RWPE1 (cell line): ENCODE results near the gene EIF1AD.
A peak's percentile ranks its signal among the peaks of the same experiment; 100 is the strongest.

Source experiments
- CTCF ChIA-PET: fragments of 350-600 bp; sonication (Branson Sonifier 250); formaldehyde crosslinking; extraction: SDS; loops from one replicate; lab custom pipeline; 2021; lab: Yijun Ruan, JAX
- POLR2A ChIA-PET: fragments of 400-600 bp; formaldehyde crosslinking; extraction: SDS; loops from one replicate; lab custom pipeline; 2020; ENCODE audit warnings: antibody characterized with exemption; ENCODE audit not compliant: low non-redundant PET; lab: Yijun Ruan, JAX
- DNase-seq: peaks from one replicate; pipeline ENCODE4 v3.0.0; 2012; ENCODE audit warnings: low spot score
- H3K27ac ChIP-seq: fragments of 450-650 bp; 2 replicates; pipeline ENCODE4 v1.5.1; 2017
- CTCF ChIP-seq: fragments of 450-650 bp; conservative IDR thresholded peaks from 2 replicates; pipeline ENCODE4 v1.5.1; 2017; ENCODE audit warnings: low read depth, mild to moderate bottlenecking

The EIF1AD gene

GRCh38 chr11:65967329-65967934 is 34.5 kb downstream of the EIF1AD start:
- TF ChIP-seq CTCF: no peak
- POLR2A ChIA-PET: interaction anchor here (0.7 kb wide), 1 partner anchor 86 kb away, joined by 6 read pairs; no protein-coding TSS in a partner anchor
- CTCF ChIA-PET: interaction anchor here (0.6 kb wide), 1 partner anchor 256 kb away, joined by 3 read pairs; no protein-coding TSS in a partner anchor
- no peak for DNase-seq
- H3K27ac ChIP-seq: no peak overlapping the region

- H3K27ac ChIP-seq: no peak overlapping the region
- no peak for DNase-seq
- TF ChIP-seq CTCF: no peak
- ChIA-PET POLR2A (interaction anchor here (0.6 kb wide), 1 partner anchor 1523 kb away, joined by 3 read pairs; no protein-coding TSS in a partner anchor), CTCF (interaction anchor here (0.6 kb wide), 2 partner anchors 102 to 233 kb away, joined by 3 read pairs; no protein-coding TSS in a partner anchor)
Observed at GRCh38 chr11:65965986-65966762, 35.8 kb downstream of the EIF1AD start.

GRCh38 chr11:65964906-65965305 is 37.1 kb downstream of the EIF1AD start:
- TF ChIP-seq CTCF: no peak
- no peak overlapping the region for H3K27ac ChIP-seq
- POLR2A ChIA-PET: no interaction called here
- CTCF ChIA-PET: interaction anchor here (0.8 to 1.0 kb wide), 2 partner anchors 76 to 80 kb away, joined by 3 read pairs; no protein-coding TSS in a partner anchor
- no peak for DNase-seq

GRCh38 chr11:65962141-65962564 is 39.8 kb downstream of the EIF1AD start:
- no peak for TF ChIP-seq CTCF
- peak overlapping the region; percentile 86 for H3K27ac ChIP-seq
- DNase-seq: no peak
- ChIA-PET POLR2A (no interaction called here), CTCF (interaction anchor here (1.4 kb wide), 1 partner anchor 73 kb away, joined by 5 read pairs; no protein-coding TSS in a partner anchor)

GRCh38 chr11:65961267-65962140 is 40.5 kb downstream of the EIF1AD start, which contains the start of gene SART1:
TSS of gene SART1 (plus strand) at chr11:65961734. CDS start at chr11:65961781, 47 bp downstream.
- no peak for TF ChIP-seq CTCF
- ChIA-PET CTCF (interaction anchor here (1.4 kb wide), 1 partner anchor 72 kb away, joined by 5 read pairs; no protein-coding TSS in a partner anchor), POLR2A (no interaction called here)
- DNase-seq: peak; percentile 98
- H3K27ac ChIP-seq: peak within 1 kb of the TSS; percentile 86

GRCh38 chr11:65960824-65961266 is 41.1 kb downstream of the EIF1AD start:
- no peak for TF ChIP-seq CTCF
- CTCF ChIA-PET: no interaction called here
- peak overlapping the region; percentile 86 for H3K27ac ChIP-seq
- POLR2A ChIA-PET: interaction anchor here (0.6 kb wide), 1 partner anchor 69 kb away, joined by 10 read pairs; no protein-coding TSS in a partner anchor
- DNase-seq: no peak
